ENCODE results near the gene REV1. TPM values are rescaled to one million over a fixed set of nuclear protein-coding genes. Genes with fewer than 3 reads are reported as not detected.
A peak's percentile ranks its signal among the peaks of the same experiment; 100 is the strongest.
"Not testable (repeated sequence)": the region's sequence is repeated elsewhere in the genome, so short reads cannot be mapped to it uniquely, and the experiment has no call there.

The REV1 gene
- total RNA-seq, 1 donor from 2014 or later, result 25.5 TPM

DNA sequence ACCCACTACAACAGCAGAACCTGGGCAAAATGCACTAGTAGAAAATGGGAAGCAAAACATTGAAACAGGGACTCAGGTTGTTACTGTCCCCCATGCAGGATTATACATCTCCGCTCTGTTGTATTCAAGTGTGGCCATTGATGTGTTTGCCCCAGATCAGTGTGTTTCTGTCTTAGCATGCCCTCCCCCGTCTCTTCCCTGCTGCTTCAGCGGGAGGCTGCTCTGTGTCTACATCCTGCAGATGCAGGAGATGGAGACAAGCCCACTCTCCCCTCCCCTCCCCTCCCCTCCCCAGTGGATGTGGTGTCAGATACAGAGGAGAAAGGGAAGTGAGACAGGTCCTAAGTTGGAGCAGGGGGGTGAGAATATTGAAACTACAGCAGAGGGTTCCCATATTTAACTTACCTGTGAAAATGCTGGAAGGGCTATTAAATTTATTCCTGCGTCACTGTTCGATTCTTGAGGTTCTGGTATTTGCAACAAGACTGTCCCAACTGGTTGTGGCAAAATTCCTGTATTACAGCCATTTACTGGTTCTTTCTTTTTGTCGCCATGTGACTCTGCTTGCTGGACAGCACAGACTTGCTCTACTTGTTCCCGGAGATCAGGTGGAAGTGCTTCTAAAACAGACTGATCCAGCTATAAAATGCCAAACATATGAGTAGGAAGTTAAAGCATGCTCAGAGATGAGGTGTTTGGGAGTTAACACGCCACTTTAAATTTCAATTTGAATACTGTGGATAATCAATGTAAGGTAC, 85.6 kb downstream of the REV1 start:
- DNase-seq (ENCODE audit: low spot score), result peak; percentile 45

GRCh38 chr2:99403524-99403923, 86.3 kb downstream of the REV1 start:
- DNase-seq (ENCODE audit: low spot score), result no peak

DNA sequence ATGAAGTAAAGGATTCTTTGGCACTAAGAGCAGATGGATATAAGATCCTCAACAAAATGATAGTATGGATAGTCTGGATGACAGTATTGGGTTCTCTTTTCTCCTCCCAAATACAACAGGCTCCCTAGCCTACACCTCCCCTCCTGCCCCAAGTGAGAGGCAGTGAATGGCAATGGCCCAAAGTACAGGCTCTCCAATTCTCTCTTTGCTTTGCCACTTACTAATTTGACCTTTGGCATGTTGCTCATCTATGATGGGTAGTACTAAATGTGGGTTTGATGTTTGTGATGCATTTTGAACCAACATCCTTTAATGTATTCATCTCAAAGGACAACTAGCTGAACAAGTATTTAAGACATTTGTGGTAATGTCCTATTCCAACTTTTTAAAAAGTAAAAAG, 86.7 kb downstream of the REV1 start:
- no peak for DNase-seq (ENCODE audit: low spot score)

GRCh38 chr2:99401841-99402240, 88.0 kb downstream of the REV1 start:
- DNase-seq (ENCODE audit: low spot score), result no peak

- DNase-seq (ENCODE audit: low spot score), result no peak
Observed at GRCh38 chr2:99399795-99400194, 90.0 kb downstream of the REV1 start.

GRCh38 chr2:99399063-99399462, 90.8 kb downstream of the REV1 start:
- no peak for DNase-seq (ENCODE audit: low spot score)

- DNase-seq (ENCODE audit: low spot score), result no peak
Observed at GRCh38 chr2:99398303-99398702, 91.5 kb downstream of the REV1 start.

DNA sequence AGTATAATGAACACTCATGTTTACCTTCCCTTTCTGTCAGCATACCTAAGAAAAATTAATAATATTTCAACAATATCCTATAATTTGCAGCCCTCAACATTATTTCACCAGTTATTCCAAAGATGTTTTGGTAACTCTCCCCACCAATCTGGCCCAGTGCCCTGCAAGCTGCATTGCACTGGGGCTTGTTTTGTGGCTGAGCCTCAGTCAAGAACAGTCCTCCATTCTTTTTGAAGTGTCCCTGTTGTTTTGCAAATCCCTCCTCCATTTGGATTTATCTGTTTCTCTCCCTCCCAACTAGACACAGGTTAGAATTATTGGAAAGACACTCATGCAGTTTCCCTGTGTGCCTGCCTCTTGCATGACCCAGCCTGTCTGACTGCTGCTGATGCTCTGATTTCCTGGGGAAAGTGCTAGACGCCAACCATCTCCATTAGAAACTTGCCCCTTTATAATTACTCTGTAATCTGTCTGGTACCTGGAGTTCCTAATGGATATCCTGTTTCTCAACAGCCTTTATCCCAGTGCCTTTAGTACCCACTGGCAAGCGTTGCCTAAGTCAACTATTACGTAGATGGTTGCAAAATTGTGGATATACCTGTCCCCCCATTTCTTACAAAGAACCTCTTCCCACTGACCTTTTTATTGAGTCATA, 92.4 kb downstream of the REV1 start:
- DNase-seq (ENCODE audit: low spot score), result no peak

GRCh38 chr2:99395589-99396130, 94.2 kb downstream of the REV1 start:
- no peak for DNase-seq (ENCODE audit: low spot score)

GRCh38 chr2:99389946-99390345, 99.9 kb downstream of the REV1 start:
- DNase-seq (ENCODE audit: low spot score), result no peak

- no peak for DNase-seq (ENCODE audit: low spot score)
Observed at GRCh38 chr2:99389371-99389770, 100.4 kb downstream of the REV1 start.

- no peak for DNase-seq (ENCODE audit: low spot score)
Observed at GRCh38 chr2:99388892-99389291, 100.9 kb downstream of the REV1 start.

DNA sequence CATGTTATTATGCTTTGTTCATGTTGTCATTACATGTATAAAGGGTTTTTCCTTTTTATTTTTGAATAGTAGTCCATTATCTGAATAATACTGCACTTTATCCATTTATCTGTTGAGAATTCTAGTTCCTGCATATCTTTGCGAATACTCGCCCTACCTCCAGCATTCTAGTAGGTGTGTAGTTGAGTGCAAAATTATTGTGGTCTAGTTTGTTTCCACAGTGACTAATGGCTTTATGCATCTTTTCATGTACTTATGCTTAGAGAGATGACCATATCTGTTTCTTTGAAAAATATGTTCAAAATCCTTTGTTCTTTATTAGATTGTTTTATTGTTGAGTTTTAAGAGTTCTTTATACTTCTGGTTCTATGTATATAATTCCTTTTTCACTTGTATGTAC, 103.8 kb downstream of the REV1 start:
- DNase-seq (ENCODE audit: low spot score), result no peak

GRCh38 chr2:99382143-99382542, 107.7 kb downstream of the REV1 start:
- DNase-seq (ENCODE audit: low spot score), result no peak

GRCh38 chr2:99380376-99381010, 109.3 kb downstream of the REV1 start:
- DNase-seq (ENCODE audit: low spot score), result no peak

GRCh38 chr2:99377879-99378278, 111.9 kb downstream of the REV1 start:
- DNase-seq (ENCODE audit: low spot score), result no peak

GRCh38 chr2:99376254-99376864, 113.5 kb downstream of the REV1 start:
- no peak for DNase-seq (ENCODE audit: low spot score)

DNA sequence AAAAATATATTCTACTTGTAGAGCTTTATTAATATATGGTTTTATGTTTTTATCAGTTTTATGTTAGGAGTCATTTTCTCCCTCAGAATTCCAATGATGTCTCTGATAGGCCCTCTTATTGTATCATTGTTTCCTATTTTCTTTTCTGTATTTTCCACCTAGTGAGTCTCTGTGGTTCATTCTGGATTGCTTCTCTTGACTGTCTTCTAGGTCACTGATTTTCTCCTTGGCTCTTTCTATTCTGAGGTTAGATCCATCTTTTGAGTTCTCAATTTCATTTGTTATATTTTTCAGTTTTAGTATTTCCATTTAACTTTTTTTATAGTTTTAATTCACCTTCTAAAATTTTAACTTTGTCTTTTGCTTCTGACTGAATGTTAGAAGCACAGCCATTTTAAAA, 115.1 kb downstream of the REV1 start:
- no peak for DNase-seq (ENCODE audit: low spot score)

DNA sequence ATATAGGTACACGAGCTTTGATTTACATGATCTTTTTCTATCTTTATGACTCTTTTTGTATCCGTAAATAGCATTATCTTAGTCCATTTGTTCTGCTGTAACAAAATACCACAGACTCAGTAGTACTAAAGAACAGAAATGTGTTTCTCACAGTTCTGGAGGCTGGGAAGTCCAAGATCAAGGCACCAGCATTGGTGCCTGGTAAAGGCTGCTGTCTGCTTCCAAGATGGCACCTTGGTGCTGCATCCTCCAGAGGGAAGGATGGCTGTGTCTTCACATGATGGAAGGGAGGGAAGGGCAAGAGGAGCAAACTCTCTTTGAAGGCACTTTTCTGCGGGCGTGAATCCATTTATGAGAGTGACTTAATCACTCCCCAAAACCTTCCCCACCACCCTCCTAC, 116.7 kb downstream of the REV1 start:
- no peak for DNase-seq (ENCODE audit: low spot score)

GRCh38 chr2:99368854-99369253, 121.0 kb downstream of the REV1 start:
- not testable (repeated sequence) for DNase-seq (ENCODE audit: low spot score)

GRCh38 chr2:99365661-99366060, 124.2 kb downstream of the REV1 start:
- DNase-seq (ENCODE audit: low spot score), result no peak

DNA sequence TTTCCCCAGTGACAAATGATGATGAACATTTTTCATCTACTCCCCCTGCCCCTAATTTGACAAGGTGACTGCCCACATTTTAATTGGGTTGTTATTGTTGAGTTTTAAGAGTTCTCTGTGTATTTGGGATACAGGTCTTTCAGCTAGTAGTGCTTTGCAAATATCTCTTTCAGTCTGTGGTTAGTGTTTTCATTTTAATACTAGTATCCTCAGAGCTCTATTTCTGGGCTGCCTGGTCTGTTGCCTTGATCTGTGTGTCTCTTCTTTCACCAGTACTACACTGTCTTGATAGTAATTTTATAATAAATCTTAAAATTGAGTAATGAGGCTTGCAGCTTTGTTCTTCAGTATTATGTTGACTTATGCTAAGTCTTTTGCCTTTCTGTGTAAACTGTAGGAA, 133.0 kb downstream of the REV1 start:
- DNase-seq (ENCODE audit: low spot score), result no peak
